Measurements from ENCODE around the gene IL2RA.

DNA sequence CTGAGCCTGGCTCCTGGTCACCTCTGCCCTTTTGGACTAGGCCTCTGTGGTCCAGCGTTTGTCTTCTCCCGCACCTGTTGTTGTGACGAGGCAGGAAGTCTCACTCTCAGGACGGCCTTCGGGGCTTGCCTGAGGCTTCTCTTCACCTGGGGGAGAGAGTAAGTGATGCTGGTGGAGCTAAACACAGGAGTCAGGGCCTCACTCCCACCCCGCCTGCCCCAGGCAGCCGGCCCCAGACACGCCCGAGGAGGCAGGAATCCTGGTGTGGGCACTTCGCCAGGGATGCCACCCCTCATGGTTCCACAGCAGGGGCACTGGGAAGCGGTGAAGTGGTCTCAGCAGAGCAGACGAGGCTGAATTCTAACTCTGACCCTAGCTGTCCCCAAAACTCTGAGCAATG lies 42.4 kb downstream of the IL2RA start:
- TF ChIP-seq POLR2A (IDR thresholded peaks at IDR 0.05), result no peak
- TF ChIP-seq, protein P1, sequence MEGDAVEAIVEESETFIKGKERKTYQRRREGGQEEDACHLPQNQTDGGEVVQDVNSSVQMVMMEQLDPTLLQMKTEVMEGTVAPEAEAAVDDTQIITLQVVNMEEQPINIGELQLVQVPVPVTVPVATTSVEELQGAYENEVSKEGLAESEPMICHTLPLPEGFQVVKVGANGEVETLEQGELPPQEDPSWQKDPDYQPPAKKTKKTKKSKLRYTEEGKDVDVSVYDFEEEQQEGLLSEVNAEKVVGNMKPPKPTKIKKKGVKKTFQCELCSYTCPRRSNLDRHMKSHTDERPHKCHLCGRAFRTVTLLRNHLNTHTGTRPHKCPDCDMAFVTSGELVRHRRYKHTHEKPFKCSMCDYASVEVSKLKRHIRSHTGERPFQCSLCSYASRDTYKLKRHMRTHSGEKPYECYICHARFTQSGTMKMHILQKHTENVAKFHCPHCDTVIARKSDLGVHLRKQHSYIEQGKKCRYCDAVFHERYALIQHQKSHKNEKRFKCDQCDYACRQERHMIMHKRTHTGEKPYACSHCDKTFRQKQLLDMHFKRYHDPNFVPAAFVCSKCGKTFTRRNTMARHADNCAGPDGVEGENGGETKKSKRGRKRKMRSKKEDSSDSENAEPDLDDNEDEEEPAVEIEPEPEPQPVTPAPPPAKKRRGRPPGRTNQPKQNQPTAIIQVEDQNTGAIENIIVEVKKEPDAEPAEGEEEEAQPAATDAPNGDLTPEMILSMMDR (IDR thresholded peaks at IDR 0.05), result no peak
- TF ChIP-seq EP300 (IDR thresholded peaks at IDR 0.05), result no peak
